HCT116 (cell line): ENCODE data around the gene SPATS2L. TPM values are rescaled to one million over a fixed set of nuclear protein-coding genes. Genes with fewer than 3 reads are reported as not detected.

Experiments used
- ATAC-seq: fragments of 200-7000 bp; cut with Tn5 transposase; 2 replicates; pipeline ENCODE4 v1.9.1; 2020; ENCODE audit warnings: mild to moderate bottlenecking, moderate library complexity
- BruUV-seq: library from RNA; stranded (reverse); fragments of 400-500 nt; replicated peaks from 2 replicates; lab custom pipeline; 2021; lab: Mats Ljungman, UMichigan
- CTCF ChIA-PET: fragments of 300-600 bp; sonication (Branson Sonifier 250); formaldehyde crosslinking; loops from one replicate; lab custom pipeline; 2021; ENCODE audit warnings: antibody characterized with exemption; lab: Charles Lee
- POLR2A ChIA-PET: fragments of 300-600, 350-600 bp; sonication (Branson Sonifier 250); formaldehyde crosslinking; loops from one replicate; lab custom pipeline; 2021; ENCODE audit warnings: antibody characterized with exemption; lab: Charles Lee
- RAD21 ChIA-PET, 2 experiments: fragments of 300-600 bp; sonication (Branson Sonifier 250); formaldehyde crosslinking; loops; one replicate each; lab custom pipeline; 2023; ENCODE audit warnings: low total read pairs in 2 of 2; ENCODE audit not compliant: uncharacterized antibody in 2 of 2, unreplicated experiment in 2 of 2, low non-redundant PET in 1 of 2; lab: Charles Lee
- DNase-seq: peaks from one replicate; pipeline ENCODE4 v3.0.0-alpha.2; 2010; ENCODE audit warnings: low read depth, low spot score
- H2AFZ ChIP-seq: fragments of 200-600 bp; shearing (Covaris generic), sonication (generic); 2 replicates; pipeline ENCODE4 v1.6.1; 2017; ENCODE audit warnings: low read depth, mixed run types, mixed read lengths, antibody characterized with exemption, low read length; ENCODE audit not compliant: poor library complexity, severe bottlenecking
- H3K27ac ChIP-seq: 2 replicates; pipeline ENCODE4 v1.5.1; 2012; ENCODE audit warnings: low read depth, low read length
- H3K27me3 ChIP-seq: fragments of 200-600 bp; sonication (generic); 2 replicates; pipeline ENCODE4 v1.6.1; 2016; ENCODE audit warnings: mixed run types, low read length, mixed read lengths; ENCODE audit not compliant: insufficient read depth
- H3K36me3 ChIP-seq, 2 experiments: fragments of 200-500 bp in 1 of 2; fragments of 200-600 bp in 1 of 2; sonication (Bioruptor generic) in 1 of 2; sonication (generic) in 1 of 2; 2 replicates each; pipeline versions ENCODE4 v1.5.1 to v1.6.1; 2014 to 2016; ENCODE audit warnings: low read length in 2 of 2, inconsistent platforms in 1 of 2, mixed read lengths in 1 of 2, mixed run types in 1 of 2; ENCODE audit not compliant: insufficient read depth in 2 of 2, control insufficient read depth in 1 of 2
- H3K4me1 ChIP-seq, 2 experiments: fragments of 200-600 bp in 1 of 2; sonication (generic) in 1 of 2; 2 replicates each; pipeline versions ENCODE4 v1.5.1 to v1.6.1; 2012 to 2017; ENCODE audit warnings: low read length in 2 of 2, inconsistent platforms in 1 of 2, mild to moderate bottlenecking in 1 of 2, mixed read lengths in 1 of 2, mixed run types in 1 of 2, moderate library complexity in 1 of 2; ENCODE audit not compliant: insufficient read depth in 2 of 2, control insufficient read depth in 1 of 2
- H3K4me2 ChIP-seq: fragments of 200-600 bp; sonication (generic); 2 replicates; pipeline ENCODE4 v1.6.1; 2017; ENCODE audit warnings: mixed run types, low read length, mixed read lengths
- H3K4me3 ChIP-seq, 2 experiments: fragments of 200-600 bp in 1 of 2; sonication (generic) in 1 of 2; replicated peaks in 1 of 2; 2 replicates each; pipeline ENCODE4 v1.5.1; 2011 to 2016; ENCODE audit warnings: low read length in 2 of 2, control low read depth in 1 of 2, low read depth in 1 of 2, mild to moderate bottlenecking in 1 of 2, mixed read lengths in 1 of 2, mixed run types in 1 of 2
- H3K79me2 ChIP-seq: fragments of 200-600 bp; sonication (generic); 2 replicates; pipeline ENCODE4 v1.6.1; 2017; ENCODE audit warnings: mild to moderate bottlenecking, mixed run types, low read length, moderate library complexity, mixed read lengths; ENCODE audit not compliant: insufficient read depth
- H3K9ac ChIP-seq: fragments of 200-600 bp; sonication (generic); 2 replicates; pipeline ENCODE4 v1.6.1; 2016; ENCODE audit warnings: low read length, mixed read lengths
- H3K9me2 ChIP-seq: fragments of 200-600 bp; sonication (generic), shearing (Covaris generic); 2 replicates; pipeline ENCODE4 v1.6.1; 2017; ENCODE audit warnings: mixed run types, mild to moderate bottlenecking, moderate library complexity; ENCODE audit not compliant: insufficient read depth
- H3K9me3 ChIP-seq, 2 experiments: fragments of 200-500 bp in 1 of 2; fragments of 200-600 bp in 1 of 2; sonication (Bioruptor generic) in 1 of 2; sonication (generic) in 1 of 2; 2 replicates each; pipeline ENCODE4 v1.6.1; 2014 to 2017; ENCODE audit warnings: low read length in 2 of 2, mixed read lengths in 2 of 2, inconsistent platforms in 1 of 2, low read depth in 1 of 2, mild to moderate bottlenecking in 1 of 2, mixed run types in 1 of 2, moderate library complexity in 1 of 2; ENCODE audit not compliant: control insufficient read depth in 1 of 2, insufficient read depth in 1 of 2
- H4K20me1 ChIP-seq: fragments of 200-600 bp; sonication (generic), shearing (Covaris generic); 2 replicates; pipeline ENCODE4 v1.6.1; 2017; ENCODE audit warnings: mixed run types, mild to moderate bottlenecking, moderate library complexity; ENCODE audit not compliant: insufficient read depth
- CEBPB ChIP-seq: IDR thresholded peaks from 2 replicates; pipeline ENCODE4 v1.6.1; 2012; ENCODE audit warnings: low read depth
- EZH2 ChIP-seq: fragments of 200-600 bp; sonication (generic); IDR thresholded peaks from 2 replicates; pipeline ENCODE4 v1.6.1; 2017; ENCODE audit warnings: antibody characterized with exemption, mixed run types
- EZH2phosphoT487 ChIP-seq: fragments of 200-600 bp; IDR thresholded peaks from 2 replicates; pipeline ENCODE4 v1.6.1; 2018; ENCODE audit warnings: antibody characterized with exemption, borderline replicate concordance
- FOSL1 ChIP-seq: IDR thresholded peaks from 2 replicates; pipeline ENCODE4 v1.6.1; 2012; ENCODE audit warnings: low read depth
- JUND ChIP-seq: IDR thresholded peaks from 2 replicates; pipeline ENCODE4 v1.6.1; 2012
- POLR2AphosphoS5 ChIP-seq: IDR thresholded peaks from 2 replicates; pipeline ENCODE4 v1.6.1; 2011; ENCODE audit warnings: mild to moderate bottlenecking, low read depth, low read length, moderate library complexity
- RAD21 ChIP-seq: IDR thresholded peaks from 2 replicates; pipeline ENCODE4 v1.6.1; 2012; ENCODE audit warnings: low read depth, mild to moderate bottlenecking
- SIN3A ChIP-seq: IDR thresholded peaks from 2 replicates; pipeline ENCODE4 v1.6.1; 2012; ENCODE audit warnings: low read depth
- SP1 ChIP-seq: IDR thresholded peaks from 2 replicates; pipeline ENCODE4 v1.6.1; 2012; ENCODE audit warnings: low read depth
- SRF ChIP-seq: IDR thresholded peaks from 2 replicates; pipeline ENCODE4 v1.6.1; 2012; ENCODE audit warnings: low read depth
- YY1 ChIP-seq: IDR thresholded peaks from 2 replicates; pipeline ENCODE4 v1.6.1; 2011; ENCODE audit warnings: low read length, low read depth, moderate library complexity, mild to moderate bottlenecking; ENCODE audit not compliant: insufficient replicate concordance; ENCODE audit errors: extremely low read depth
- ZFX ChIP-seq: fragments of 450-650 bp; IDR thresholded peaks from 2 replicates; pipeline ENCODE4 v1.6.1; 2017
- ZNF274 ChIP-seq: fragments of 200-500 bp; sonication (Bioruptor generic); IDR thresholded peaks from 2 replicates; pipeline ENCODE4 v1.6.1; 2014; ENCODE audit warnings: mild to moderate bottlenecking, low read depth, low read length, inconsistent platforms
- intact Hi-C: fragments of 100-400 bp; cut with micrococcal nuclease; formaldehyde crosslinking; loops from 2 replicates; pipeline ENCODE4 v1.10.0; 2022
- total RNA-seq: library from RNA; stranded (reverse); gene quantifications from one replicate; pipeline ENCODE4 v1.2.1, GENCODE V29; 2021; ENCODE audit not compliant: unreplicated experiment
- TF ChIP-seq, protein P1 (sequence below): IDR thresholded peaks from 2 replicates; pipeline ENCODE4 v1.6.1; 2012
- TF ChIP-seq, protein P2 (sequence below): IDR thresholded peaks from 2 replicates; pipeline ENCODE4 v1.6.1; 2011; ENCODE audit warnings: mild to moderate bottlenecking, low read length, moderate library complexity; ENCODE audit not compliant: insufficient replicate concordance; ENCODE audit errors: extremely low read depth

The SPATS2L gene
- total RNA-seq, 1 experiment from 2014 or later = 87.1 TPM

GRCh38 chr2:200385063-200385635 is 78.7 kb downstream of the SPATS2L start:
- Histone ChIP-seq H3K27me3 (no peaks in the 10 kb centered on the region), H3K36me3 (peaks cover 2 to 9% of the 10 kb centered on the region in 2 experiments; a peak in 1 of 4 replicates), H3K27ac (no peak overlapping the region), H3K4me3 (no peak overlapping the region), H3K9me3 (no peaks in the 10 kb centered on the region), H3K4me2 (no peak overlapping the region), H4K20me1 (no peaks in the 10 kb centered on the region), H3K79me2 (peaks cover 31% of the 10 kb centered on the region), H3K4me1 (peaks cover 7 to 18% of the 10 kb centered on the region in 2 experiments), H3K9ac (no peak overlapping the region), H3K9me2 (no peaks in the 10 kb centered on the region), H2AFZ (no peak overlapping the region)
- ATAC-seq (no peak), DNase-seq (no peak)
- no TSS peak for BruUV-seq
- RAD21 ChIA-PET = no interaction called here
- intact Hi-C loops = no loop called here
- POLR2A ChIA-PET = no interaction called here
- CTCF ChIA-PET = no interaction called here
- TF ChIP-seq RAD21 (no peak), ZFX (no peak), POLR2AphosphoS5 (no peak), SIN3A (no peak), EZH2 (no peak), EZH2phosphoT487 (no peak), ZNF274 (no peak), CEBPB (no peak), SRF (no peak), JUND (no peak), SP1 (no peak), YY1 (no peak), FOSL1 (no peak)
- TF ChIP-seq, protein P1, sequence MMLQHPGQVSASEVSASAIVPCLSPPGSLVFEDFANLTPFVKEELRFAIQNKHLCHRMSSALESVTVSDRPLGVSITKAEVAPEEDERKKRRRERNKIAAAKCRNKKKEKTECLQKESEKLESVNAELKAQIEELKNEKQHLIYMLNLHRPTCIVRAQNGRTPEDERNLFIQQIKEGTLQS = no peak
- TF ChIP-seq, protein P2, sequence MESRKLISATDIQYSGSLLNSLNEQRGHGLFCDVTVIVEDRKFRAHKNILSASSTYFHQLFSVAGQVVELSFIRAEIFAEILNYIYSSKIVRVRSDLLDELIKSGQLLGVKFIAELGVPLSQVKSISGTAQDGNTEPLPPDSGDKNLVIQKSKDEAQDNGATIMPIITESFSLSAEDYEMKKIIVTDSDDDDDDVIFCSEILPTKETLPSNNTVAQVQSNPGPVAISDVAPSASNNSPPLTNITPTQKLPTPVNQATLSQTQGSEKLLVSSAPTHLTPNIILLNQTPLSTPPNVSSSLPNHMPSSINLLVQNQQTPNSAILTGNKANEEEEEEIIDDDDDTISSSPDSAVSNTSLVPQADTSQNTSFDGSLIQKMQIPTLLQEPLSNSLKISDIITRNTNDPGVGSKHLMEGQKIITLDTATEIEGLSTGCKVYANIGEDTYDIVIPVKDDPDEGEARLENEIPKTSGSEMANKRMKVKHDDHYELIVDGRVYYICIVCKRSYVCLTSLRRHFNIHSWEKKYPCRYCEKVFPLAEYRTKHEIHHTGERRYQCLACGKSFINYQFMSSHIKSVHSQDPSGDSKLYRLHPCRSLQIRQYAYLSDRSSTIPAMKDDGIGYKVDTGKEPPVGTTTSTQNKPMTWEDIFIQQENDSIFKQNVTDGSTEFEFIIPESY = no peak
